Measurements from ENCODE around the gene TCF12. TPM values are rescaled to one million over a fixed set of nuclear protein-coding genes. Genes with fewer than 3 reads are reported as not detected.

TCF12 gene
- total and polyA plus RNA-seq, 2 of the 8 experiments (the other 6 are each of a cell fraction or from before 2014, with no cell fraction given) = 85.8 to 101 TPM

DNA sequence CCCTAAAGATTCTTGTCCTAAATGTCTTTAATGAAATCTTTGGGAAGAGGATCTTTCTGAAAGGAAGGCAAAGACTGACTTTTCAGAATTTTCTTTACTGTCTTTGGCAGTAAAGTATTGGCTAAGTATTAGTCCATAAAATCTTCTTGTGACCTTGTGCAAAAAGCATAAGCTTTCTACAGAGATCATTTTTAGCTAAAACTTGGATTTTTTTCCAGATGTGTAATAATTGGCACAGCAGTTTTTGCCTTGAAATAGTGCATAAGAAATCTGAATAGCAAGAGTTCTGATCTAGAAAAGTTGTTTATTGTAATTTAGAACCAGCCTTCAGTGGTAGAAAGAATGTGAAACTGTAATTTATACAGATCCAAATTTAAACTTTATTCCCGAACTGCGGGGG is 335.1 kb downstream of the TCF12 start:
- peaks cover 0 to 13% (median 7%) of the 10 kb centered on the region in 4 experiments; a peak in 3 of 7 replicates for H3K4me1 ChIP-seq (replicated peaks in 1 of 4; ENCODE audit: control insufficient read depth in 3 of 4, insufficient read depth in 4 of 4, low read length in 3 of 4)
- no peak overlapping the region for H3K14ac ChIP-seq (ENCODE audit: insufficient read length)
- H3K27ac ChIP-seq (ENCODE audit: low read depth, low read length) = no peak overlapping the region
- ChIA-PET CTCF (ENCODE audit: partially characterized antibody) (interaction anchor here (1.7 kb wide), 1 partner anchor 107 kb away, joined by 4 read pairs; no protein-coding TSS in a partner anchor), POLR2A (ENCODE audit: partially characterized antibody) (interaction anchor here (1.1 to 1.2 kb wide), 2 partner anchors 10 to 54 kb away, joined by 3 read pairs; no protein-coding TSS in a partner anchor)
- FAIRE-seq (no peak), DNase-seq (ENCODE audit: low read depth in 1 of 2, low spot score in 2 of 2) (no peak)
- H3K79me1 ChIP-seq (ENCODE audit: low read depth, low read length) = no peaks in the 10 kb centered on the region
- no peak overlapping the region for H4K91ac ChIP-seq (replicated peaks; ENCODE audit: insufficient read length, low read length)
- 91% methylated on average over 2 of the region's 2 CpGs; no CpG with 5 or more reads in 1 of the 2 experiments for WGBS, 2 experiments (ENCODE audit: extremely low coverage in 1 of 2, insufficient coverage in 1 of 2, insufficient read length in 1 of 2, insufficient replicate concordance in 2 of 2, low coverage in 1 of 2, low lambda C conversion rate in 2 of 2, missing lambda C conversion rate in 1 of 2)
- H2BK20ac ChIP-seq (ENCODE audit: low read length) = no peak overlapping the region
- no peak overlapping the region for H3K4me2 ChIP-seq (ENCODE audit: insufficient read depth in 1 of 2, low read depth in 2 of 2, low read length in 2 of 2)
- no peak overlapping the region for H3K4me3 ChIP-seq (ENCODE audit: extremely low read depth in 1 of 4, insufficient read depth in 2 of 4, low read depth in 3 of 4, low read length in 4 of 4)
- TF ChIP-seq CHD2 (IDR thresholded peaks at IDR 0.05; ENCODE audit: low read length) (no peak), NANOG (IDR thresholded peaks at IDR 0.05; ENCODE audit: insufficient read depth, low read depth, low read length, poor library complexity, severe bottlenecking) (no peak), FOSL1 (IDR thresholded peaks at IDR 0.05; ENCODE audit: insufficient read depth, low read depth, low read length) (no peak), CHD1 (IDR thresholded peaks at IDR 0.05; ENCODE audit: low read depth, low read length) (no peak), KDM5A (IDR thresholded peaks at IDR 0.05; ENCODE audit: low read length) (no peak), TAF7 (optimal IDR thresholded peaks at IDR 0.05; ENCODE audit: borderline replicate concordance, low read depth, low read length) (no peak), TCF12 (IDR thresholded peaks at IDR 0.05; ENCODE audit: low read depth, low read length) (no peak)
- H4K8ac ChIP-seq (ENCODE audit: extremely low read depth, insufficient read depth, low read length) = no peak overlapping the region
- H3K18ac ChIP-seq (ENCODE audit: extremely low read depth, low read length) = no peak overlapping the region; the same call in 1 of the 2 replicates
- no peaks in the 10 kb centered on the region for H3K23me2 ChIP-seq (ENCODE audit: low read depth, low read length)
- no peaks in the 10 kb centered on the region for H3K9me3 ChIP-seq (ENCODE audit: insufficient read depth in 2 of 2, low read depth in 1 of 2, low read length in 1 of 2)
- no peak overlapping the region for H2BK120ac ChIP-seq (replicated peaks; ENCODE audit: low read depth, low read length)
- H3K56ac ChIP-seq (replicated peaks; ENCODE audit: insufficient read length, low read depth, low read length) = no peak overlapping the region
- no peak overlapping the region for H2AK5ac ChIP-seq (ENCODE audit: low read depth, low read length)
- H4K20me1 ChIP-seq (replicated peaks in 1 of 2; ENCODE audit: control insufficient read depth in 1 of 2, insufficient read depth in 2 of 2, low read length in 2 of 2) = no peaks in the 10 kb centered on the region
- no peak overlapping the region for H3K4ac ChIP-seq (replicated peaks; ENCODE audit: insufficient read length, low read depth, low read length)
- H3K36me3 ChIP-seq (ENCODE audit: control insufficient read depth in 2 of 4, insufficient read depth in 4 of 4, low read length in 3 of 4) = peaks cover 0 to 11% (median 5%) of the 10 kb centered on the region in 4 experiments; a peak in 4 of 8 replicates
- H3K9ac ChIP-seq (replicated peaks in 1 of 4; ENCODE audit: extremely low read depth in 1 of 4, low read depth in 3 of 4, low read length in 3 of 4) = no peak overlapping the region
- peak overlapping the region; percentile 75 for H4K5ac ChIP-seq (ENCODE audit: insufficient read length, low read depth, low read length)
- H3K23ac ChIP-seq (ENCODE audit: insufficient read length) = no peak overlapping the region
- H2BK5ac ChIP-seq (ENCODE audit: low read depth, low read length) = no peak overlapping the region
- H2BK12ac ChIP-seq (ENCODE audit: low read depth, low read length) = peak overlapping the region; percentile 46; the same call in 1 of the 2 replicates
- H2BK15ac ChIP-seq (ENCODE audit: low read length) = no peak overlapping the region
- no peak overlapping the region for H2AFZ ChIP-seq (ENCODE audit: low read length)
- no peaks in the 10 kb centered on the region for H3K79me2 ChIP-seq (ENCODE audit: control insufficient read depth in 1 of 2, insufficient read depth in 2 of 2, low read length in 2 of 2)
- H3K27me3 ChIP-seq (replicated peaks in 1 of 4; ENCODE audit: control insufficient read depth in 3 of 4, extremely low read depth in 1 of 4, insufficient read depth in 3 of 4, low read length in 3 of 4) = no peaks in the 10 kb centered on the region
